MG63 (cell line): ENCODE data around the gene PFKFB1. TPM values are rescaled to one million over a fixed set of nuclear protein-coding genes. Genes with fewer than 3 reads are reported as not detected.

ENCODE experiments used
- DNase-seq: peaks from one replicate; pipeline ENCODE4 v3.0.0-alpha.2; 2020
- H3K27me3 ChIP-seq: fragments of 250-450 bp; sonication (Bioruptor Pico); 2 replicates; pipeline ENCODE4 v1.5.1; 2020; ENCODE audit warnings: mild to moderate bottlenecking, moderate library complexity
- H3K36me3 ChIP-seq: fragments of 250-450 bp; sonication (Bioruptor Pico); 2 replicates; pipeline ENCODE4 v1.5.1; 2020; ENCODE audit warnings: mild to moderate bottlenecking, moderate library complexity
- H3K4me3 ChIP-seq: fragments of 250-450 bp; sonication (Bioruptor Pico); 2 replicates; pipeline ENCODE4 v1.5.1; 2020; ENCODE audit warnings: mild to moderate bottlenecking, moderate library complexity
- H3K9me3 ChIP-seq: fragments of 250-450 bp; sonication (Bioruptor Pico); 2 replicates; pipeline ENCODE4 v1.5.1; 2020; ENCODE audit warnings: mild to moderate bottlenecking, moderate library complexity
- total RNA-seq: library from RNA; depleted of rRNA; stranded (reverse); fragments of >200 nt; shearing (Covaris generic); gene quantifications from 2 replicates; pipeline ENCODE4 v1.2.3, GENCODE V29; 2014; ENCODE audit warnings: low replicate concordance; rRNA removed

Gene PFKFB1
- total RNA-seq, 1 experiment from 2014 or later, result not detected

- Histone ChIP-seq H3K27me3 (no peaks in the 10 kb centered on the region), H3K9me3 (no peaks in the 10 kb centered on the region), H3K36me3 (no peaks in the 10 kb centered on the region), H3K4me3 (no peak overlapping the region)
- no peak for DNase-seq
These were observed 108.2 kb downstream of the PFKFB1 start for GRCh38 chrX:54885740-54886139.

Other genes starting within 250 kb of the PFKFB1 start
- not detected in 2 replicates for gene ITIH6, start 195.9 kb downstream of the PFKFB1 start, total RNA-seq
- gene MAGED2, start 186.4 kb downstream of the PFKFB1 start, total RNA-seq, result 161 and 170 TPM in 2 replicates
- gene TRO, start 73.4 kb downstream of the PFKFB1 start, total RNA-seq, result 2.8 and 3.7 TPM in 2 replicates
- gene APEX2, start 6.2 kb upstream of the PFKFB1 start, total RNA-seq, result 3.1 and 6.4 TPM in 2 replicates
- gene ALAS2, start 36.8 kb upstream of the PFKFB1 start, total RNA-seq, result not detected in 2 replicates
- not detected in 2 replicates for gene PAGE2B, start 80.8 kb upstream of the PFKFB1 start, total RNA-seq
- not detected in 2 replicates for gene PAGE2, start 94.8 kb upstream of the PFKFB1 start, total RNA-seq
- not detected in 2 replicates for gene PAGE5, start 226.2 kb upstream of the PFKFB1 start, total RNA-seq